ENCODE data around the gene PRRC2A.
"Not testable (repeated sequence)": the region's sequence is repeated elsewhere in the genome, so short reads cannot be mapped to it uniquely, and the experiment has no call there.

The PRRC2A gene

DNA sequence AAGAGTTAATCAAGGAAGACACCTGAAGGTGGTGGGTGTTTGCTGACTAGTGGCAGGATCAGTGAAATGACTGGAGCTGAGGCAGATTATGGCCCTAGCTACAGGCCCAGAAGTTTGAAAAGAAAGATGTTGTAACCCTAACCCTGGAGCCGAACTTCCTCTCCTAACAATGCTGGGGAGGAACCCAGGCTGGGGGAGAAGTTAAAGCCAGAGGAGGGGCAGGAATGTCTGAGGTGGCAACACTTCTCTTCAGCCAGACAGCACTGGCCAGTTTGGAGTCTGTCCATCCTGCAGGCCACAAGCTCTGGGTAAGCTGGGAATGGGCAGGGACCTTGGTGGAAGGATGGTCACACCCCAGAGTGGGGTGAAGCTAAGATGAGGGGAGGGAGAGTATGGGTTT is 34.5 kb upstream of the PRRC2A start, which contains the start of gene LST1:
Gene LST1, plus strand, starts transcription at position 270 of the 400 bp plus-strand sequence. CDS start 1,023 bp downstream, outside the sequence.
- DNase-seq, result peak; percentile 90 to 93

DNA sequence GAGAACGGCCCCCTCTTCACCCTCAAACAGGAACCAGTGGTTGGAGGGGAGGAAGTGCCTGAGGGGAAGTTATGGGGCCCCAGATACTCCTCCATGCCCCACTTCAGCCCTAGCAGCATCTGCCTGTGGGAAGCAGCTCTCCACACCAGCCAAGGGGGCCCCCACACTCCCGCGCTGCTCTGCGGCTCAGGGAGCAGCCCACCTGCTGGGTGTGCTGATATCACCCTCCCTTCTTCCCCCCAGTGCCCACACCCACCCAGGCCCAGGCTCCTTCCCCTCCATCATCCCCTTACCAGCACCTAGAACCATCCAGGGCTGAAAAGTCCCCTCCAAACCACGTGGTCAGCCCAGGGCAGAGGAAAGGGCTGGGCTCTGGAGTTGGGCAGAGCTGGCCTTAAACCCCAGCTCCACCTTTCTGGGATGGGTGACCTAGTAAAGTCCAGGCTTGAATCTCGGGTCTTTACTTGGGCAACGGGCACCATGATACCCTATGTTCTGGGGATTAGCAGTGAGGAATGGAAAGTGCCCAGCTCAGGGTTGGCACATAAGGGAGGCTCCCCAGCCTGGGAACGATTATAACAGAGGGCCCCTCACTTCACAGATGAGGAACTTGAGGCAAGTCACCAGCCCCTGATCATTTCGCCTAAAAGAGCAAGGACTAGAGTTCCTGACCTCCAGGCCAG is 33.8 kb upstream of the PRRC2A start:
- DNase-seq, result peak; percentile 94 to 96

DNA sequence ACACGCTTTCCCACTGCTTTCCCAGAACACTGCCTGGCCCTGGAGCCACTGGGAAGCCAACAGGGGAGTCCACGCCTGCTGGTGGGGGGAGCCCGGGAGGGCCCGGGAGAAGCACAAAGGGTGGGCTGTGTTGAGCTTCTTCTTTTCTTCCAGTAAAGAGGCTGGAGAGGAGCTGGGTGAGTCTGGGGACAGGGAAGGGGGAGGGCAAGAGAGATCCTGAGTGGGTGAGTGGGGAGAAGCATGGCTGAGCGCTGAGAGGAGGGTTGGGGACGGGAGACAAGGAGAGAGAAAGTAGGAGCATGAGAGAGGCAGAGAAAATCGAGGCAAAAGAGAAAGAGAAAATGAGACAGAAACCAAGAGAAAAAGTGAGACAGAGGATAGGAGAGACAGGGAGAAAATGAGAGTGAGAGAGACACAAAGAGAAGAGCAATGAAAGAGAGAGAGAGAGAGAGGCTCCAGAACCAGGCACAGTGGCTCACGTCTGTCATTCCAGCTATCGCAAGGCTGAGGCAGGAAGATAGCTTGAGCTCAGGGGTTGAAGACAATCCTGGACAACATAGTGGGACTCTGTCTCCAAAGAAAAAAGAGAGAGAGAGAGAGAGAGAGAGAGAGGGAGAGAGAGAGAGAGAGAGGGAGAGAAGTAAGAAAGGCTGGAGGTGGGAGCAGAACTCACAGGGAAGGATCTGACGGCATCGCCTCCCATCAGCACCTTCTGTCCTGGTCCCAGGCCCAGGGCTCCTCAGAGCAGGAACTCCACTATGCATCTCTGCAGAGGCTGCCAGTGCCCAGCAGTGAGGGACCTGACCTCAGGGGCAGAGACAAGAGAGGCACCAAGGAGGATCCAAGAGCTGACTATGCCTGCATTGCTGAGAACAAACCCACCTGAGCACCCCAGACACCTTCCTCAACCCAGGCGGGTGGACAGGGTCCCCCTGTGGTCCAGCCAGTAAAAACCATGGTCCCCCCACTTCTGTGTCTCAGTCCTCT is 32.4 kb upstream of the PRRC2A start:
- no peak for DNase-seq

DNA sequence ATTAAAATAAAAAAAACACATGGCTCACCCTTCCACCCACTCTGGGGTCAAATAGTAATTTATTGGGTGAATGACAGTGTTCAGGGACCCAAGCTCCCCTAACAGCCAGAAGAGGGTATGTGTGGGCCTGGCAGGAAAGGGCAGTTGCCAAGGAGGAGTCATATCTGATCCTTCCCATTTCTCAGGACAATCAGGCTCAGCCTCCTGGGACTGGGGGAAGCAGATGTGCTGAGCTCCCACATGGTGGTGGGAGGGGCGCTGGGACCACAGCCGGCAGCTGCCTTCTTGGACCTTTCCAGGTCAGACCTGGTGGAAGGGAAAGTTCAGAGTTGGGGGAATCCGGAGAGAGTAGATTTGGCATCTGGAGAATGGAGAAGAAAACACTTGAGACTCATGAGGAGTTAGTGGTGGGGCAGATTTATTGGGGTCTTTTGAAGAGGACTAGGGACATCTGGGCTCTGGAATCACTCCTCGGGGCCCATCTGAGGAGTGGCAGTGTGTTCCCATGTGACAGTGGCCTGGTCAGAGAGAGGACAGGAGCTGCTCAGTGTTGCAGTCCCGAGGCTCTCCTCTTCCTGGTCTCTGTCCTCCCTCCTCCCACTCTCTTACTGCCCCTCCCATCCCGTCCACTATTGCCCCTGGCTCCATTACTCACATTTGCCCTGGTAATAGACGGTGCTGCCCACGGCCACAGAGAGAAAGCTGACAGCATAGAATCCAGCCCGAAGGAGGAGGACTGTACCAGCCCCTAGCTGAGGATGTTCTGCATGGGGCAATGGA is 31.5 kb upstream of the PRRC2A start:
- DNase-seq, result no peak

DNA sequence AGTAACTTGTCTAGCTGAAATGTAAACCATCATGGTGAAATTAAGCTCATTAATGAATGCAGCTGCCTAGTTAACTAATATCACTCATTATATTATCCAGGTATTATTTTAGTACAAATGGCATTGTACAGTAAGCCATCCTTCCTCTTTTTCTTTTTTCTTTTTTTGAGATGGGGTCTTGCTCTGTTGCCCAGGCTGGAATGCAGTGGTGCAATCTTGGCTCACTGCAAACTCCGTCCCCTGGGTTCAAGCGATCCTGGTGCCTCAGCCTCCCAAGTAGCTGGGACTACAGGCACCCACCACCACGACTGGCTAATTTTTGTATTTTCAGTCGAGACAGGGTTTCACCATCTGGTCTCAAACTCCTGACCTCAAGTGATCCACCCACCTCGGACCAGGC is 29.8 kb upstream of the PRRC2A start:
- not testable (repeated sequence) for DNase-seq

DNA sequence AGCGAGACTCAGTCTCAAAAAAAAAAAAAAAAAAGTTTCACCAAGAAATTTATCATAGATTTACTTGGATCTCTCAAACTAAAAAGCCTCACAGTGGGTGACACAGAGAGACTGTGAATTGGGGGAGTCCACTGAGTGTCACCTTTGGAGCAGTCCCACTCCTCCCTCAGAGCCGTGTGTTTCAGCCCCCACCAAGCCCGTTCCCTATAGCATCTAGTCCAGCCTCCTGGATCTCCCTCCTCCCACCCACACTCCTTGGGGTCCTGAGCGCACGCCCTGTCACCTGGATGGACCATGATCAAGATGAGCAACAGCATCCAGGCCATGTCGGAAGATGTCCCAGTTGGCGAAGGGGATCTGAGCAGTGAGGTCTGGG is 28.1 kb upstream of the PRRC2A start:
- no peak for DNase-seq

DNA sequence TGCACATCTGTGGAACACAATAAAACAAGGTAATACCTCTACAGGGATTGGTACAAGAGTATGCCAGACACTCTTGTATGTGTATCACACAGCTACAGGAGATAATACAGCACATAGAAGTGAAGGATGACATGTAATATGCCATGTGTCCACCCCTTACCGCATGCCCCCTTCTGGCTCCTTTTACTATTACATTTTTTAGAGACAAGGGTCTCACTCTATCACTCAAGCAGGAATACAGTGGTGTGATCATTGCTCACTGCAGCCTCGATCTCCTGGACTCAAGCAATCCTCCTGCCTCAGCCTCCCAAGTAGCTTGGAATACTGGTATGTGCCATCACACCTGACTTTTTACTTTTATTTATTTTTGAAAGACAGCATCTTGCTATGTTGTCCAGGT is 23.5 kb upstream of the PRRC2A start:
- DNase-seq, result peak; percentile 76 to 89

DNA sequence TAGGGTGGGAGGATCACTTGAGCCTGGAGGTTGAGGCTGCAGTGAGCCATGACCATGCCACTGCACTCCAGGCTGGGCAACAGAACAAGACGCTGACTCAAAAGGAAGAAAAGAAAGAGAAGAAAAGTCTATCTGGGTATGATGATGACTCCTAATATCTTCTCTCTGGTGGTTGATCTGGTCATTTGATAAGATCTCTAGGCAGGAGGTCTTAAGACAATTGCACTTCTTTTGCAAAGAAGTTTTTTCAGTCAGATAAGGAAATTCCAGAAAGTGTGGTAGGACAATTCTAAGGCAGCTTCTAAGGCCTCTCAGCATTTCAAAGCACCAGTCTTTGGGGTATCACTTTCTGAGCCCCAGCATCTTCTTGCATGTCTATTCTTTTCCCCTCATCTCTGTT is 13.2 kb upstream of the PRRC2A start:
- DNase-seq, result no peak

DNA sequence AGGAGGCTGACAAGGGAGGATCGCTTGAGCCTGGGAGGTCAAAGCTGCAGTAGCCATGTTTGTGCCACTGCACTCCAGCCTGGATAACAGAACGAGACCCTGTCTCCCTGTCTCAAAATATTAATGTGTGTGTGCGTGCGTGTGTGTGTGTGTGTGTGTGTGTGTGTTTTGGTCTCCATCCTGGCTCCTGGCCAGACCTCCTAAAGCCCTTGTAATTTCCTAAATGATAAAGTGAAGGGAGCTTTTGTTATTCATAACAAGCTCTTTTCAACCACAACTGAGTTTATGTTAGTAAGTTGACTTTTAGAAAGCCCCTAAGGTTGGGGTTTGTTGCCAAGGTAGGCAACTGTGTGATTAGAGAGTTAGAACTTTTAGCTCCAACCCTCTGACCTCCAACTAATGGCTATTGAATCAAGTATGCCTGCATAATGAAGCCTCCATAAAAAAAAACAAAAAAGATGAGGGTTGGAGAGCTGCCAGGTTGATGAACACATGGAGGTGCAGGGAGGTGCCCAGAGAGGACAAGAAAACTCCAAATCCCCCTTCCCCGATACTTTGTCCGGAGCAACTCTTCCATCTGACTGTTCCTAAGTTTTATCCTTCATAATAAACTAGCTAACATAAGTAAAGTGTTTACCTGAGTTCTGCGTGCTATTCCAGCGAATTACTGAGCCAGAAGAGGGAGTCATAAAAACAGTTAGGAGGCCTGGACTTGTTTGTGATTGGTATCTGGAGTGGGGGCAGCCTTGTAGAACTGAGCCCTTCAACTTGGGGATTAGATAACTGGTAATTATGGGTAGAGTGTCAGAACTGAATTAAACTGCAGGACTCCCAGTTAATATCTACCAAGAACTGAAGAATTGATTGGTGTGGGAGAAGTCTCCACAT is 10.8 kb upstream of the PRRC2A start:
- no peak for DNase-seq

DNA sequence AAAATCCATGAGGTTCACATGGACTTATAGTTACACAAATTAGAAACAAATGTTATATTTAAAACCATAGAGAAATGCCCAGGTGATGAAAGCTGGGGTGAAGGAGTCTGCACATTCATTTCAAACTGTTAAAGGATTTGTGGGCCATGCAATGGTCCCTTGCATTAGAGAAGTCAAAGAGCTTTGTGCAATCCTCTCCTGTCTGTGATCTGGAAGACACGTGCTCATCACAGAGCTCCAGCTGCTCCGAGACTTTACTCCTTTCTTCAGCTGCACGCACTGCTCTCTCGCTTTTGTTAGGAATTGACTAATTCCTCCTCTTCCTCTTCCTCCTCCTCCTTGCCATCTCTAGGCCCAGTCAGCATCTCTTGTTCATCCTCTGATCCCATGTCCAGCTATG is 9.5 kb upstream of the PRRC2A start:
- DNase-seq, result no peak

DNA sequence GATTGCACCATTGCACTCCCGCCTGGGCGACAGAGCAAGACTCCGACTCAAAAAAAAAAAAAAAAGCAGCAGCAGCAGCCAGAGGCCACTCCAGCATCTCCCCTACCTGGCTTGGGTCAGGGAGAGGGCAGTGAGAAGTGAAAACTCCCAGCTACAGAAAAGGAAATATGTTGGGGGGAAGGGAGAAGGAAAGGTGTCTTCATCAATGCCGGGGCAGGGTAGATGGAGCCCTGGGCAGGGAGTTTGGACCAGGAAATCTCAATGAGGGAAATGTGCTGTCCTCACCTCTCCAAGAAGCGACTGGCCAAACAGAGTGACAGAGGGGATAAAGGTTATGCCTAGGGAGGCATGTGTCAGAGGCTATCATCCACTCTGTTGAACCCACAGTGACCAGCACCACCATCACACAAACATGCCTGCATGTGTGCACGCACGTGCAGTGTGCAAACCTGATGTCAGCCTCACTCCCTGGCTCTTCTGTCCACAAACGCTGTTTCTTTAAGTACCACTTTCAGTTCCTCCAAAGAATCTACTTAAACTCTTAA is 6.4 kb upstream of the PRRC2A start:
- DNase-seq, result peak in 1 of 2 experiments; percentile 33

DNA sequence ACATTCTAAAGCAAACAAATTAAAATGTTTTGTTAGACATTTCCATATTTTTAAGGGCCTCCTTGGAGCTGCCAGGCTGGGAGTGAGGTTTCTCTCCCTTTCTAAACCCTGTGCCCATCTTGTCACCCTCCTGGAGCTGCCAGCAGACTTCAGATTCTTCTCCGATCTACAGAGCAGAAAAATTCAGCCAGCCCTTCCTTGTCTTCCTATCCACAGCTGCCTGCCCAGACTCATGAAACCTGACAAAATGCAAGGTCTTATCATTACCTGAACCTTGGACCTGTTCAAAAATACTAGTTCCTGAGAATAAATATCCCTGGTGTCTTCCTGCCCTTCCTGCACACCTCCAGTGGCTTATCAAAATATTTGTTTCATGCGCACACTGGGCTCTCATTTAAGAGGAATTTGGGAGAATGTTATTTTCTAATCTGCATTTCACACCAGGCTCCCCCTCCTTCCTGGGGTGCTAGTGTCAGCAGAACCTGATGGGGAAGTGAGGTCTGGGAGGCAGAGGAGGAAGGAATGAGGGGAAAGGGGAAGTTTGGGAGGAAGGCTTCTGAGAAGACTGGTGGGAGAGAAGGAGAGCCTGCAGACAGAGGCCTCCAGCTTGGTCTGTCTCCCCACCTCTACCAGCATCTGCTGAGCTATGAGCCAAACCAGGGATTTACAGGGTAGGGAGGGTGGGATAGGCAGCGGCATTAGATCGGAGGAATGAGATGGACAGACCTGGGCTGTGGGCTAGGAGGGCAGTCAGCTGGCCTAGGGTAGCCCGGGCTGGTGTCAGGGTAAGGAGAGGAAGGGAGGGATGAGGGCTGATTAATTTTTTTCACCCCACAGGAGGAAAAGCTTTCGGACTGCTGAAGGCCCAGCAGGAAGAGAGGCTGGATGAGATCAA is 5.6 kb upstream of the PRRC2A start, which contains the start of gene AIF1:
Gene AIF1, plus strand, starts transcription at position 551 of the 895 bp plus-strand sequence. Its CDS starts 96 bp downstream, at position 647.
- DNase-seq, result peak; percentile 73 to 82

DNA sequence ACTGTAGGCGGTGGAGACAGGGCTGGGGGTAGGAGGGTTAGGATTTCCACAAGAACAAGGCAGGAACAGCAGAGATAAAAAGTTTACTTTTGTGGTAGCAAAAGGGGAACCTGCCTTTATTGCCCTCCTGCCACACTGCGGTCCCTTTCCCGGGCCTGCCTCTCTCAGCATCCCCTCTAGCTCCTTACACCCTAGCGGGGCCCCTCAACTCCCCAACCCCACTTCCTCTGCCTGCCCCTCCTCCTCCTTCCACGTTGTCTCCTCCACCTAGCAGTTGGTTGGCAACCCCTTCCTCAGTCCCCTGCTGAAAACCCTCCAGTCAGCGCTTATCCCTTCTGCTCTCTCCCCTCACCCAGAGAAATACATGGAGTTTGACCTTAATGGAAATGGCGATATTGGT is 4.8 kb upstream of the PRRC2A start:
- DNase-seq, result peak; percentile 97 to 98

DNA sequence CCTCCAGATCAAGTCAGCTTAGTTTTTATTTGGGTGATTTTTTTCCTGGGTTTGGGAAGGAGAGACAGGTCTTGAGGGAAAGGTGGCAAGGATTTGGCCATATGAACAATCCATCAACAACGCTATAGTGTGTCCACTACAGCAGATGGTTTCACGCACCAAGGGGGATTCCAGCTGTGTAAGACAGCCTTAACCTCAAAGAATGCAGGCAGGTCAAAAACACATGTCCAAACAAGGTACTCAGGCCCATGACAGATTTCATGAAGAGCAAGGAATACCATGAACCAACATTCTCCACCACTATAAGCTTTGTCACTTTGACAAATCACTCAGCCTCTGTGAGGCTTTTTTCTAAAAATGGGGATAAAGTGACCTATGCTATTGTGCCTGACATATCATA is 3.5 kb upstream of the PRRC2A start:
- no peak for DNase-seq

DNA sequence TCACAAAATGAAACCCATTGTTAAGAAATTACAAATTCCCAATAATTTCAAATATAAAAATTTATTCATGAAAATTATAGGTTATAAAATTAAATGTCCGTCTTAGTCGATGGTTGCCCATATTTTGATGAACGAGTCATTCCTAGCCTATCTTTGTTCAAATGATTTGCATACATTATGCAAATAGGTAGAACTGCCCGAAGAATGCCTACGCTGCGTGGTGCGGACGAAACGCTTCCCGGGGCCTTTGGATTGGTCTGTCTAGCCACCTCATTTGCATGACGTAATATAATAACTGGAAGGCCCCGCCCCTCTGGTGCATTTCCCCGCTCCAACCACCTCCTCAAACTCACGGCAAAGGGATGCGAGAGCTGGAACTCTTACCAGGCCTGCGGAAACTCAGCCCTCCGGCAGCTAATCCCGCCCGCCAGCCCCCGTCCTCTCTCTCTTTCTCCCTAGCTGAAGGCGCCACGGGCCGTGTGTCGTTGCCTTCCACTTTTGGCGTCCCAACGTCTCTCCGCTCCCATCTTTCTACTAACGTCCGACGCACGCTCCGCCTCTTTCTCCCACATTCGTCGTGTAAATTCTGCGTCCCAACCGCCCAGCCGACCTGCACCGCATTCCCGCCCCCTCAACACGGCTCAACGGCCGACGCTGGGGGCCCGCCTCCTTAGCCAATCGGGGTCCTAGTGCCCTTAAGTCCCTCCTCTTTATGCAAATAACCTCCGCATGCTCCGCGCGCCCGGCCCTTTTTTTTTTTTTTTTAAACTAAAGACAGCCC is 520 bp upstream of the PRRC2A start:
- DNase-seq, result peak; percentile 99

DNA sequence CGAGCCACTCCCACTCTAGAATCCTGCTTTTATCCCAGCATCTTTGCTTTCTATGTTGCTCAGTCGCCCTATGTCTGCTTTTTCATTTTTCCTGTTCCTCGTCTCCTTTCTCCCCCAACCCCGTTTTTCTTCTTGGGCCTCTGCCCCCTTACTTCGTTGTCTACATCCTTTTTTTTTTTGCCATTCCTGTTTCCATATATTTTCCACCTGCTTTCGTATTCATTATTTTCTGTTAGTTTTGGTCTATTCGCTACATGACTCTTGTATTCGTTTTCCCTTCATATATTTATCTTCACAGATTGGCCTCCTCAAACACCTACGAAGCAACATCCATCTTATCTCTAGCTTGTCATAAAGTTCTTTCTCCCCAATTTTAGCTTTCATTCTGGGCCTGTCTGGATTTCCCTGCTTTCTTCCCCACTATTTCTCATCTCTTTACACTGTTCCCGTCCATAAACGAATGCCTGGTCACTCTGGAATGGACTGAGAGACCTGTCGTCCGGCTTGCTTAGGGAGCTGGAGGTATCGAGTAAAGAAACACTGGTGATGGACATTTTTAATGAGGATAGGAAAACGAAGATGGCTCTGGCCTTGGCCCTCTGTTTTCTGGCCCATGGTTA is 915 bp downstream of the PRRC2A start:
- no peak for DNase-seq

DNA sequence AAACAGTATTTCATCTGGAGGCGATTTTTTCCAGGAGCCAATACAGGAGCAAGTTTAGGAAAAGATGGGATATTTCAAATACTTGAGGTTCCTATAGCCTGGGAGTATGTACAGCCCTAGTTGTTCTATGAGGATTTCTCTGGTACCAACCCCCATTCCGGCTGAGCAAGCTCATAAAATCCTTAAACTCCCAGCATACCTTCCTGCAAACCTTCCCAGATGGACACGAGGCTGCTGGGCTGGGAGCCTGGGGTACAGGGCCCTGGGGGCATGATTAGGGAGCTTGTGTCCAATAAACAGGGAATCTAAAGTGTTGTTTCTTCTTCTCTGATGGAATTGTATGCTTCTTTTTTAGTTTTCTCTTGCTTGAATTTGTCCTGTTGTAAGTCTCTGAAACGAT is 1.5 kb downstream of the PRRC2A start:
- DNase-seq, result no peak

DNA sequence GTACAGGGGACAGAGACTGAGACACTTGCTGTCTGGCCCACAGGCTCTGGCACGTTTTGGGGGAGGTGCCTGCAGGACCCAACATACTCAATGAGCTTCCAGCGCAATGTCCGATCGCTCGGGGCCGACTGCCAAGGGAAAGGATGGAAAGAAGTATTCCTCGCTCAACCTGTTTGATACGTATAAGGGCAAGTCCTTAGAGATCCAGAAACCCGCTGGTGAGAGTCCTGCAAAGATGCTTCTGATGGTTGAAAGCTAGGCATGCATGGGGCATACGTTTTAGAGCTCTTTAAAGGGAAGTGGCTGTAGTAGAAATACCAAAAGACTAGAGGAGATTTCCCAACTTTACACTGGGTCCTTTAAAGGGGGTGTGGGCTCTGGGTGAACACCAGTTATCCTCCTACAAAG is 2.2 kb downstream of the PRRC2A start:
- peak; percentile 22 to 38 for DNase-seq

DNA sequence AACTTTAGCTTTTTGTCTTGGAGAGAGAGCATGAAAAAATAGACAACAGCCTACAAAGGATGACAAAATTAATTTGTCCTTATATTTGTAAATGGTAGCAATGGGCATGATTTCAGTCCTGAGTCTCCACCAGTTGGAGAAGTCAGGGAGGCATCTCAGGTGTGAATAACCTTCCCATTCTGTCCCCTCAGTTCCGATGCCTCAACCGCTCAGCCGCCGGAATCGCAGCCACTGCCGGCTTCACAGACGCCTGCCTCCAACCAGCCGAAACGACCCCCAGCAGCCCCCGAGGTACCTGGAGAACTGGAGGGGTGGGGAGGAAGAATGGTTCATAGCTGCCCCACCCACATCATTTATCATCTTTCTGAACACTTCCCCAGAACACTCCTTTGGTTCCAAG is 3.6 kb downstream of the PRRC2A start:
- DNase-seq, result no peak

All from Kasumi-1 (cell line).